ENCODE results near the gene RRAGA. TPM values are rescaled to one million over a fixed set of nuclear protein-coding genes. Genes with fewer than 3 reads are reported as not detected.

The RRAGA gene
- polyA plus RNA-seq, 1 of the 3 experiments (the other 2 are of a cell fraction): 103 TPM

GRCh38 chr9:19036611-19037010, 12.6 kb upstream of the RRAGA start:
- no peaks in the 10 kb centered on the region; the same call in 1 of the 2 replicates for H3K9me3 ChIP-seq
- H3K27ac ChIP-seq (ENCODE audit: low read depth in 2 of 2, low read length in 1 of 2): no peak overlapping the region
- no peak overlapping the region for H2AFZ ChIP-seq (ENCODE audit: low read depth)
- H3K9ac ChIP-seq: no peak overlapping the region
- H3K36me3 ChIP-seq (replicated peaks in 1 of 2; ENCODE audit: control insufficient read depth in 1 of 2, insufficient read depth in 2 of 2, low read length in 1 of 2): no peaks in the 10 kb centered on the region
- POLR2A ChIA-PET: interaction anchor here (0.6 kb wide), 1 partner anchor 143 kb away, joined by 4 read pairs; no protein-coding TSS in a partner anchor
- H3F3A ChIP-seq (replicated peaks; ENCODE audit: insufficient read depth): no peaks in the 10 kb centered on the region
- WGBS (ENCODE audit: low lambda C conversion rate): 88% methylated on average over 4 of the region's 5 CpGs
- no peak overlapping the region for H3K4me3 ChIP-seq (ENCODE audit: low read depth in 2 of 2, low read length in 1 of 2)
- no peaks in the 10 kb centered on the region for H3K4me1 ChIP-seq (ENCODE audit: control insufficient read depth in 1 of 2, insufficient read depth in 2 of 2, low read depth in 1 of 2, low read length in 1 of 2)
- CTCF ChIA-PET: interaction anchor here (0.6 to 1.6 kb wide), 4 partner anchors 8 to 782 kb away, joined by 3 to 6 read pairs (median 4); no protein-coding TSS in a partner anchor
- no peaks in the 10 kb centered on the region for H4K20me1 ChIP-seq (ENCODE audit: insufficient read depth)
- H3K9me2 ChIP-seq: no peaks in the 10 kb centered on the region
- no peak overlapping the region for H3K4me2 ChIP-seq
- no peak for DNase-seq
- no peaks in the 10 kb centered on the region for H3K79me2 ChIP-seq (ENCODE audit: insufficient read depth)
- H3K27me3 ChIP-seq (ENCODE audit: insufficient read depth): no peaks in the 10 kb centered on the region
- TF ChIP-seq JUND (IDR thresholded peaks at IDR 0.05): no peak
- TF ChIP-seq GABPA (IDR thresholded peaks at IDR 0.05; ENCODE audit: low read depth): no peak
- TF ChIP-seq NFIC (IDR thresholded peaks at IDR 0.05; ENCODE audit: borderline replicate concordance): no peak
- no peak for TF ChIP-seq MAX (IDR thresholded peaks at IDR 0.05; ENCODE audit: low read depth)
- no peak for TF ChIP-seq ZBTB33 (IDR thresholded peaks at IDR 0.05; ENCODE audit: borderline replicate concordance, low read depth)
- TF ChIP-seq NRF1 (IDR thresholded peaks at IDR 0.05; ENCODE audit: low read depth, low read length): no peak
- TF ChIP-seq YY1 (IDR thresholded peaks at IDR 0.05; ENCODE audit: low read depth): no peak
- no peak for TF ChIP-seq FOXM1 (IDR thresholded peaks at IDR 0.05; ENCODE audit: low read depth)
- no peak for TF ChIP-seq REST (IDR thresholded peaks at IDR 0.05; ENCODE audit: low read depth, low read length)
- TF ChIP-seq CHD2 (IDR thresholded peaks at IDR 0.05; ENCODE audit: low read length, partially characterized antibody): no peak
- no peak for TF ChIP-seq RCOR1 (IDR thresholded peaks at IDR 0.05; ENCODE audit: low read length)
- TF ChIP-seq SMC3 (IDR thresholded peaks at IDR 0.05; ENCODE audit: low read depth, low read length): no peak
- no peak for TF ChIP-seq SIN3A (IDR thresholded peaks at IDR 0.05; ENCODE audit: borderline replicate concordance, low read depth, low read length)
- TF ChIP-seq GATA2 (CRISPR knock-in tag; IDR thresholded peaks at IDR 0.05): no peak
- no peak for TF ChIP-seq ELF1 (IDR thresholded peaks at IDR 0.05)

All from SK-N-SH (cell line).